Stimulated activated CD4-positive, alpha-beta T cell treated with anti-CD3 and anti-CD28 coated beads, TNF-alpha, amount 100 ng/mL, for 1 hour (primary cell): Measurements from ENCODE around the gene UNC45B.
"Not testable (repeated sequence)": the region's sequence is repeated elsewhere in the genome, so short reads cannot be mapped to it uniquely, and the experiment has no call there.

ENCODE experiments used
- DNase-seq, 3 donors: peaks; one replicate each; pipeline ENCODE4 v3.0.0-alpha.2; 2020; ENCODE audit warnings: low read depth in 3 of 3, low spot score in 1 of 3

Gene UNC45B

DNA sequence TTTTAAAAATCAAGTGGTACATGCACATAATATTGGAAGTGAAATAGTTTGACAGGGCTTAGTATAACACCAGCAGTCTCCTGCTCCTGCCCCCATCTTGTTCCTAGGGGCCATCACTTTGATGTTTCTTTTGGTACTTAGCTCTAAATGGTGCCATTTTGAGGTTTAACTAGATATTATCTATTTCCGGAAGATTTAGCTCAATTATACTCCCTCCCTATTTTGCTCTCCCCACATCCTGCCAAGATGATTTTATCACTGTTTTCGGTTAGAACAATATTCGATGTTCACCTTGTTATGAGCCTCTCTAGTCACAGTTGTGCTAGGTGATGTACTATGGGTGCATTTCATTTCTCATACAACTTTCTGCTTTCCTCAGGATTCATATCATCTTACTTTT lies 66.6 kb downstream of the UNC45B start:
- DNase-seq = peak in 2 of 3 donors; percentile 3 to 12

DNA sequence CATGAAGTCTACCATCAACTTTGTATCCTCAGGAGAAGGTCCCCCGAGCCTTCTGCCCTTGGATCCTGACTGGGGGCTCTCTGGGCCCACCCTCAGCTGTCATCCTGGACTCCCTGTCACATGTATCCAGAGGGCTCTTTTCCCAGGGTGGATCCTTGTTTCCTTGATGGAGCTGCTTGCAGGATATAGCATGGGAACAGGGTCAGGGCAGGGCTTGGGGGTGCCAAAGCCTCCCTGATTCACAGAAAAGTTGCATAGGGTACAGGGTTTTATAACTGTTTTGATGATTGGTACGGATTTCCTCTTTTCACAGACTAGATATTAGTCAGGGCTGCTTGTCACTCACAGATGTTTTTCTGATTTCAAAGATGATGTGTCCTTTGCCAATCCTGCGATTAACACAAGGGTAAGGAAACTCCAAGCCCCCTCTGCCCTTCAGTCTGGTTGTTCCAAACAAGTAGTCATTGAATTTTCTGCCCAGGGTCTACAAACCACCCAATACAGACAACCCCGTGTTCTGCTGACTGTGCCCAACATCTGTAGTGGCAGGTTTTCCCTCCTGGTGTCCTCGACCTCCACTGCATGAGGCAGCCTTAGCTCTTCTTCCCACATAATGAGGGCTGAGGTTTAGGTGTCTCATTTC lies 67.1 kb downstream of the UNC45B start:
- no peak for DNase-seq

DNA sequence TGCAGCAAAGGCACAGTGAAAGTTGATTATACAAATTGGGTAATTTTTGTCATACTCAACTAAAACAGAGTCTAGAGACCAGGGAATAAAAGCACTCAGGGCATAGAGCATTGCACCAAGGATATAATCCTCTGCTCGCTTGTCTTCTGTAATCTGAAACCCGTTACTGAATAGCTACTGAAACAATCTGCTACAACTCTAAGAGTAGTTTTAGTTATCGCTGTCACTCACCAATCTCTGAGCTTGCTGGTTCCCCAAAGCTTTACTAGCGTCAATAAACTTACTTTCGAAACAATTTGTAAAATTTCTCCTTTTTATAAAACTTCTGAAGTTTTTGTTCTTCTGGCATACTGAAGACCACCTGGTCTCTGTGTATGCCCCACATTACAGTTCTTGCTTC lies 69.5 kb downstream of the UNC45B start:
- DNase-seq = no peak

DNA sequence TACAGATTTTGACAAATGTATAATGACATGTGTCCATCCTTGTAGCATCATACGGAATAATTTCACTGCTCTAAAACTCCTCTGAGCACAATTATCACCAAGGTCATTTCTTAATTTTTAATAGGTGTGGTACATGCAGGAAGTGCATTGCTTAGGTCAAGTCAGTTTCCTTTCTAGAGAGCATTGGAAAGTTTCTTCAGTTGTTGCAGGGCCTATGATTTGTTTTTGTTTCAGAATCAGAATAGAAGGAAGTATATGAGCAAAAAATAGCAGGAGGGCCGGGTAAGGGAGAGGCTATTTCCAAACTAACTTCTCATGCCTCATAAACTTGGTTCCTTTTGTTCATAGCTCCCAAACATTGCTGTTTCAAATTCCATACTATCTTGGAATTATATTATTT lies 71.3 kb downstream of the UNC45B start:
- no peak for DNase-seq

DNA sequence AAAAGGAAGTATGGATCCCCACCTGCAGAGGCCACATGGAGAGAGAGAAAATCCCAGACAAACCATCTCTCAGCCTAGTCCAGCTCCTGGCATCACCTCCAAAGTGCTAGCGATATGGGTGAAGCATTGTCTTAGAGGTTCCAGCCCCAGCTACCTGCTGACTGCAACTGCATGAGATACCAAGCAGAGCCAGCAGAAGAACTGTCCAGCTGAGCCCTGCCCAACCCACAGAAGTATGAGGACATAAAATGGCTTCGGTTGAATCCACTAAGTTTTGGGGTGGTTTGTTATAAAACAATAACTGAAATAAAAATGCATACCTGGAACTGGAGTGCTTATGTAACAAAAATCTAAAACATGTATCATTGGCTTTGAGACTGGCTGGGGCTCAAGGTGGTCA lies 74.8 kb downstream of the UNC45B start:
- DNase-seq = no peak

DNA sequence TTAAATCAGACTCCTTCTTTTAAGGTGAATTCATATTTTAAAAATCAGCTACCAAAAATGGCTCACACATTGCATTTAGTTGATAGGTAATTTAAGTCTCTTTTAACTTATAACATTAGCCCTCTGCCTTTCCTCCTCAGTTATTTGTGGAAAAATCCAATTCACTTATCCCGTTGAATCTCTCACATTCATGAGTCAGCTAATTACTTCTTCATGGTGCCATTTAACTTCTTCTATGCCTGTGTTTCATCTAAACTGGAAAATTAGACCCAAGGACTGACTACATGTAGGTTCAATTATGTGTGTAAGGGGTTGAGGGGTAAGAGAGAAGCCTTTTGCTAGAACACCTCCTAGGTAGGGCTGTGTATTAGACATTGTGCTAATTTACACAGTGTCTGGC lies 76.8 kb downstream of the UNC45B start:
- no peak for DNase-seq

DNA sequence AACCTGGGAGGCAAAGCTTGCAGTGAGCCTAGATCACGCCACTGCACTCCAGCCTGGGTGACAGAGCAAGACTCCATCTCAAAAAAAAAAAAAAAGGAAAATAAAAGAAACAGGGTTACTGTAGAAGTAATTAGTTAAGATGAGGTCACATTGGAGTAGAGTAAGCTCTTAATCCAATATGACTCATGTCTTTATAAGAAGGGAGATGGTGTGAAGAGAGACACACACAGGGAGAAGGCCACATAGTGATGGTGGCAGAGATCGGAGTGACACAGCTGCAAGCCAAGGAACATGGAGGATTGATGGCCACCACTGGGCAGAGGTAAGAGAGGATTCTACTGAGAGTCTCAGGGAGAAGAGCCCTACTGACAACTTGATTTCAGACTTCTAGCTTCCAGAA lies 79.9 kb downstream of the UNC45B start:
- DNase-seq = no peak

DNA sequence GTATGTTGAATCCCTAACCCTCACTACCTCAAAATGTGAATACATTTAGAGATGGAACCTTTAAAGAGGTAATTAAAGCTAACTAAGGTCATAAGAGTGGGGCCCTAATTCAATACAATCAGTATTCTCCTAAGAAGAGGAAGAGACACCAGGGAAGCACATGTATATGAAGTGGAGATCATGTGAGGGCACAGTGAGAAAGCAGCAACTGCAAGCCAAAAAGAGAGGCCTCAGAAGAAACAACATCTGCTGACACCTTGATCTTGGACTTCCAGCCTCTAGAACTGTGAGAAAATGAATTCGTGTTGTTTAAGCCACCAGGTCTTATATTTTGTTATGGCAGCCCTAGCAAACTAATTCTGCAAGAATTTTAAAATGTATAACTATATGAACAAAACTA lies 82.0 kb downstream of the UNC45B start:
- no peak for DNase-seq

DNA sequence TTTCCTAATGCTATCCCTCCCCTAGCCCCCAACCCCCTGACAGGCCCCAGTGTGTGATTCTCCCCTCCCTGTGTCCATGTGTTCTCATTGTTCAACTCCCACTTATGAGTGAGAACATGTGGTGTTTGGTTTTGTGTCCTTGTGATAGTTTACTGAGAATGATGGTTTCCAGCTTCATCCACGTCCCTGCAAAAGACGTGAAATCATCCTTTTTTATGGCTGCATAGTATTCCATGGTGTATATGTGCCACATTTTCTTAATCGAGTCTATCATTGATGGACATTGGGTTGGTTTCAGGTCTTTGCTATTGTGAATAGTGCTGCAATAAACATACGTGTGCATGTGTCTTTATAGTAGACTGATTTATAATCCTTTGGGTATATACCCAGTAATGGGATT lies 86.7 kb downstream of the UNC45B start:
- DNase-seq = not testable (repeated sequence)

DNA sequence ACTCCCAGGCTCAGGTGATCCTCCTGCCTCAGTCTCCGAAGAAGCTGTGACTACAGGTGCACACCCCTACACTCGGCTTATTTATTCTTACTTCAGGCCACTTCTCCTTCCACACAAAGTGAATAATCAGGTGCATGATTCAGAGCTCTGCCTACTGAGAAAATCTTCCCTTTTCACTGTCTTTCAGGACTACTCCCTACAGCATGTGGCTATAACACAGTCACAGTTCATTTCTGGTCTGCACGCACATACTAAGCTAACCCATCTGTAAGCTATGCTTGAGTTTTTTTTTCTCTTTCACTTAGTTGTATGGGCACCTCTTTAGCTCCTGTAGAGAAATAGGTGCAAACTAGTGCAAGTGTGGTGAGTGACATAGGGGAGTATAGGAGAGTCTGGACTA lies 87.7 kb downstream of the UNC45B start:
- no peak for DNase-seq

DNA sequence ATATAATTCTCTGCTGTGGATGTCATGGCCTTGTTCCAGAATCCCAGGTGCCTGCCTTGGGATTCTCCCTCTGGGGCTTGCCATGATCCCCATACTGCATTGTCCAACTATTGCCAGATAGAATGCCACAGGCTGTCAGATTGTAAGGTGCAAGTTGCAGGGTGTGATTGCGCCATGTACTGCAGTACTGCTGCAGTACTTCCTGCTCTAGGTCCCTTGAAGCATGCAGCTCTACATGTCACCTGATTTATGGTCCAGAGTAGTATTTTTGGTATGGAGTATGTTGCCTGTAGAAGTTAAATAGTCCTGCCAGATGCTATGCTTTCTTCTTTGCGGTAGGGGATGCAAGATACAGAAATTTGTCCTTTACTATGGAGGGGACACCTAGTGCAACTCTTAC lies 88.3 kb downstream of the UNC45B start:
- no peak for DNase-seq

DNA sequence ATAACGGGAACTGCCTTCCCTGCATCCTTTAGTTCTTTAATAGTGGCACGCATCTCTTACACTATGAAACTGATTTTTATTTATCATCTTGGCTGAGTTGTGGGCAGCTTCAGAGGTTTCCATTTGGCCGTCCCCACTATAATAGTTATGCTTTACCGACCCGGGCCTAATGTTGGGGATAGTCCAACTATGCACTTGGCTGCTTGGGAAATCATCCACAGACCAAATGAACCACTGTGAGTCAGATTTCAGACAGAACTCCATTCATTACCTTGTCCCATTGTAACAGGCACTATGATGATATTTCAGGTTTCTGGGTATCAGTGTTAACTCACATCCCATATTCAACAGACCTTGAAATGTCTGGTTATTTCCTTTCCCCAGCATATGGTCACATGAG lies 89.2 kb downstream of the UNC45B start:
- no peak for DNase-seq

DNA sequence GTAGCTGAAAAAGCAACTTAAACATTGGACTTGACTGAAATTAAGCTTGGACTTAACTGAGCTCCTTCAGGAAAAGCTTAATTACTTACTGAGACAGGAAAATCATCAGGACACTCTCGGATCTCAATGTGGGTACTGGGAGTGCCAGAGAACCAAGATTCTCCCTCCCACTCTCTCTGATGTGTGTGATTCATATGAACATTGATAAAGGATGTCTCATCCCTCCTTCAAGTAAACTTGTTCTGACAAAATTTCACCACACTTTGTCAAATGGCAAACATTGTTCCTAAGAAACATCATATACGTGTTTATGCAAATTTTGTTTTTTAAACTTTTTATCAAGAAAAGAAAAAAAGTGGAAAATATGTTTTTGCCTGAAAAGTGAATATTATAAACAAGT lies 91.2 kb downstream of the UNC45B start:
- no peak for DNase-seq
